Retinal pigment epithelial cell (primary cell): Measurements from ENCODE around the gene VRK3.

Source experiments
- DNase-seq: peaks from one replicate; pipeline ENCODE4 v3.0.0-alpha.2; 2010; ENCODE audit warnings: low read depth
- H3K4me3 ChIP-seq: 2 replicates; pipeline ENCODE4 v1.5.1; 2011; ENCODE audit warnings: mild to moderate bottlenecking, low read length, control low read depth, moderate library complexity
- CTCF ChIP-seq: conservative IDR thresholded peaks from 2 replicates; pipeline ENCODE4 v1.5.1; 2011; ENCODE audit warnings: low read depth, low read length, control low read depth, inconsistent platforms

Gene VRK3

GRCh38 chr19:50030225-50030624, 5.1 kb upstream of the VRK3 start:
- H3K4me3 ChIP-seq: no peak overlapping the region
- TF ChIP-seq CTCF: no peak
- no peak for DNase-seq

- TF ChIP-seq CTCF: no peak
- no peak for DNase-seq
- H3K4me3 ChIP-seq: peak overlapping the region; percentile 79
These were observed 1.4 kb upstream of the VRK3 start for GRCh38 chr19:50026550-50026906.

GRCh38 chr19:50025794-50026549, 800 bp upstream of the VRK3 start, which contains the start of gene ZNF473:
ZNF473 (plus strand) TSS chr19:50026005; CDS start chr19:50031083, 5,078 bp downstream.
- no peak for TF ChIP-seq CTCF
- H3K4me3 ChIP-seq: peak within 1 kb of the TSS; percentile 98
- DNase-seq: peak; percentile 75

GRCh38 chr19:50024719-50025021, 502 bp downstream of the VRK3 start:
- DNase-seq: no peak
- no peak for TF ChIP-seq CTCF
- peak overlapping the region; percentile 98 for H3K4me3 ChIP-seq

- no peak for TF ChIP-seq CTCF
- H3K4me3 ChIP-seq: no peak overlapping the region
- DNase-seq: no peak
These were observed 2.3 kb downstream of the VRK3 start for GRCh38 chr19:50022823-50023222.

- no peak for TF ChIP-seq CTCF
- H3K4me3 ChIP-seq: no peak overlapping the region
- DNase-seq: no peak
These were observed 4.7 kb downstream of the VRK3 start for GRCh38 chr19:50020481-50020880.

GRCh38 chr19:50016225-50016807, 8.9 kb downstream of the VRK3 start:
- no peak overlapping the region for H3K4me3 ChIP-seq
- no peak for TF ChIP-seq CTCF
- DNase-seq: no peak
